Measurements from ENCODE around the gene CCNB2.

CCNB2 gene

DNA sequence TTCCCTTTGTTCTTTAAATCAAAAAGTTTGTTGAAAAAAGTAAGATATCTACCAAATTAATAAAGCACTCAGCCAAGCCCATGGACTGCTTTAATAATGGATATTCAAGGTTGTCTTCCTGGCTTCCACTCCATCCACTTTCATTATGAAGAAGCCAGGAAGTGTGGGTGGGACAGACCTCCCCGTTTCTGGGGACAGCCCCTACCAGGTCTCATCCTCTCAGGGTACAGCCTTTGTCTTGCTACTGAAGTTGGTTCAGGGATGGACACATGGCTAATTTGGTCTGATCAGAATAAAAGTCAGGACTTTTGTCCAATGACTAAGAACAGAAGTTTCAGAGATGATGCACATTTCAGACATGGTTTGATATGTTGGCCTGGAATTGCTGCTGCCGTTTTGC, 32.6 kb downstream of the CCNB2 start:
- Histone ChIP-seq H3K9me3 (ENCODE audit: control insufficient read depth, insufficient read depth, low read depth, low read length) (no peaks in the 10 kb centered on the region), H3K36me3 (ENCODE audit: control insufficient read depth in 2 of 2, insufficient read depth in 1 of 2, low read length in 2 of 2) (peaks cover 8 to 77% of the 10 kb centered on the region in 2 experiments; a peak in 2 of 3 replicates), H3K4me3 (ENCODE audit: low read depth, low read length) (no peak overlapping the region), H3K4me1 (ENCODE audit: control insufficient read depth, insufficient read depth, low read length) (no peaks in the 10 kb centered on the region), H3K27ac (ENCODE audit: extremely low read depth, low read depth, low read length) (no peak overlapping the region)
- TF ChIP-seq ZNF48 (tag by site-specific recombination; IDR thresholded peaks at IDR 0.05) (no peak), ZNF596 (tag by site-specific recombination; IDR thresholded peaks at IDR 0.05) (no peak)
- ChIA-PET CTCF (interaction anchor here (0.6 to 1.7 kb wide), 5 partner anchors 20 to 391 kb away, joined by 3 to 9 read pairs (median 4); no protein-coding TSS in a partner anchor), POLR2A (no interaction called here)

DNA sequence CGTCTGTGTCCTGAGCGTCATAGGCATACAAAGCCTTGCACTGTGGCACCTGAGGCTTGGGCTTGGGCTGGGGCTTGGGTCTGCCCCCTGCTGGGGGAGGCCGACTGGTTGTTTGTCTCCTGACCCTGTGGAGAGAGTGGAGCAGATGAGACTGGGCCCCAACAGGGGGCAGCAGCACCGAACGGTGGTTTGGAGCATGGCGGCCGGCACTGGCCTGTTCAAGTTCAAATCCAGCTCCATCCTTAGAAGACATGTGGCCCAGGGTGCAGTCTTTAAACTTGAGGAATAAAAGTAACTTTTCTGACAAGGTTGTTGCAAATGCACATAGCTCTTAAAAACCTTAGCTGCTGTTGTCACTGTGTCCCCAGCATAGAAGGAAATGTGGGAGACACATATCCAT, 33.3 kb downstream of the CCNB2 start:
- Histone ChIP-seq H3K4me1 (ENCODE audit: control insufficient read depth, insufficient read depth, low read length) (no peaks in the 10 kb centered on the region), H3K36me3 (ENCODE audit: control insufficient read depth in 2 of 2, insufficient read depth in 1 of 2, low read length in 2 of 2) (peaks cover 8 to 74% of the 10 kb centered on the region in 2 experiments; a peak in 2 of 3 replicates), H3K9me3 (ENCODE audit: control insufficient read depth, insufficient read depth, low read depth, low read length) (no peaks in the 10 kb centered on the region), H3K4me3 (ENCODE audit: low read depth, low read length) (no peak overlapping the region), H3K27ac (ENCODE audit: extremely low read depth, low read depth, low read length) (no peak overlapping the region)
- TF ChIP-seq ZXDB (tag by site-specific recombination; IDR thresholded peaks at IDR 0.05) = no peak
- TF ChIP-seq, protein P1, sequence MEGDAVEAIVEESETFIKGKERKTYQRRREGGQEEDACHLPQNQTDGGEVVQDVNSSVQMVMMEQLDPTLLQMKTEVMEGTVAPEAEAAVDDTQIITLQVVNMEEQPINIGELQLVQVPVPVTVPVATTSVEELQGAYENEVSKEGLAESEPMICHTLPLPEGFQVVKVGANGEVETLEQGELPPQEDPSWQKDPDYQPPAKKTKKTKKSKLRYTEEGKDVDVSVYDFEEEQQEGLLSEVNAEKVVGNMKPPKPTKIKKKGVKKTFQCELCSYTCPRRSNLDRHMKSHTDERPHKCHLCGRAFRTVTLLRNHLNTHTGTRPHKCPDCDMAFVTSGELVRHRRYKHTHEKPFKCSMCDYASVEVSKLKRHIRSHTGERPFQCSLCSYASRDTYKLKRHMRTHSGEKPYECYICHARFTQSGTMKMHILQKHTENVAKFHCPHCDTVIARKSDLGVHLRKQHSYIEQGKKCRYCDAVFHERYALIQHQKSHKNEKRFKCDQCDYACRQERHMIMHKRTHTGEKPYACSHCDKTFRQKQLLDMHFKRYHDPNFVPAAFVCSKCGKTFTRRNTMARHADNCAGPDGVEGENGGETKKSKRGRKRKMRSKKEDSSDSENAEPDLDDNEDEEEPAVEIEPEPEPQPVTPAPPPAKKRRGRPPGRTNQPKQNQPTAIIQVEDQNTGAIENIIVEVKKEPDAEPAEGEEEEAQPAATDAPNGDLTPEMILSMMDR (tag by site-specific recombination; IDR thresholded peaks at IDR 0.05) = peak; percentile 50
- TF ChIP-seq ZNF544 (tag by site-specific recombination; IDR thresholded peaks at IDR 0.05) = no peak
- ChIA-PET POLR2A (no interaction called here), CTCF (interaction anchor here (0.6 to 1.7 kb wide), 8 partner anchors 9 to 522 kb away, joined by 3 to 9 read pairs (median 4); no protein-coding TSS in a partner anchor)

DNA sequence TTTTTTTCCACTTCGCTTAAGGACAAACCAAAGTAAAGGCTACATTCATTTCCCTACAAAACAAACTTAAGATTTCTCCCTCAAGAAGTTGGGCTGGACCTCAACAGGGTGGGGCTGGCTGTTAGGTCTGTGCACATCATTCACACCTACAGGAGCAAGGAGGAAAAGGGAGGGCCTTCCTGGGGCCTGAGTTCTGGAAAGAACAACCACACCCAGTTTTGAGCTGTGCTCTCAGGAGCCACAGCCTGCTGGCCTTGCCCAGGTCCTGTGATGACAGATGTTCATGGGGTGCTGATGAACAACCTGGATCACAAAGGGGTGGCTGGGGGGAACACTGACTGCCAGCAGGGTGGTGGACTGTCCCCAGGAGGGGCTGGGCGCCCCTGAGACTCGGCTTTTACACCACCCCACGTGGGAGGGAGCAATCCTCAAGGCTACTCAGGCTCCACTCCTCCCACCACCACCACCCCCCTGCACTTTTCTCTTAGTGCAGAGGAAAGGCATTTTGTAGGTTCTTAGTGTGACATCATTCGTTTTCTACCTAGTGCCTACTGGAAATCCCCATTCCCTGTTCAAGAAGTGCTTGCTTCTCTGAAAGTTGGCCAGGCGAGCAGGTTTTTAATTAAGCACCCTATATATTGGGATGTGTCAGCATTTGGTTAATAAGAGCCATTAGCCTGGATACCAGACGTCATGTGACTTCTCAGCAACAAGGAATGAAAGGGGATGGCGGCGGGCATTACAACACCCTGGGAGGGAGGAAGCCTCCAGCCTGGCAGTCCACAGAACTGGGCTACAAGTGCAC, 35.7 kb downstream of the CCNB2 start:
- no peak overlapping the region for H3K27ac ChIP-seq (ENCODE audit: extremely low read depth, low read depth, low read length)

More for the DNA sequence above, 35.7 kb downstream of the CCNB2 start:
- no peaks in the 10 kb centered on the region for H3K4me1 ChIP-seq (ENCODE audit: control insufficient read depth, insufficient read depth, low read length)
- H3K9me3 ChIP-seq (ENCODE audit: control insufficient read depth, insufficient read depth, low read depth, low read length) = no peaks in the 10 kb centered on the region
- no peak overlapping the region for H3K4me3 ChIP-seq (ENCODE audit: low read depth, low read length)
- no peak for TF ChIP-seq ZBTB1 (tag by site-specific recombination; IDR thresholded peaks at IDR 0.05)
- TF ChIP-seq, protein P2, sequence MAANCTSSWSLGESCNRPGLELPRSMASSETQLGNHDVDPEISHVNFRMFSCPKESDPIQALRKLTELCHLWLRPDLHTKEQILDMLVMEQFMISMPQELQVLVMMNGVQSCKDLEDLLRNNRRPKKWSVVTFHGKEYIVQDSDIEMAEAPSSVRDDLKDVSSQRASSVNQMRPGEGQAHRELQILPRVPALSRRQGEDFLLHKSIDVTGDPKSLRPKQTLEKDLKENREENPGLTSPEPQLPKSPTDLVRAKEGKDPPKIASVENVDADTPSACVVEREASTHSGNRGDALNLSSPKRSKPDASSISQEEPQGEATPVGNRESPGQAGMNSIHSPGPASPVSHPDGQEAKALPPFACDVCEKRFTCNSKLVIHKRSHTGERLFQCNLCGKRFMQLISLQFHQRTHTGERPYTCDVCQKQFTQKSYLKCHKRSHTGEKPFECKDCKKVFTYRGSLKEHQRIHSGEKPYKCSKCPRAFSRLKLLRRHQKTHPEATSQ (tag by site-specific recombination; IDR thresholded peaks at IDR 0.05) = no peak
- TF ChIP-seq, protein P3, sequence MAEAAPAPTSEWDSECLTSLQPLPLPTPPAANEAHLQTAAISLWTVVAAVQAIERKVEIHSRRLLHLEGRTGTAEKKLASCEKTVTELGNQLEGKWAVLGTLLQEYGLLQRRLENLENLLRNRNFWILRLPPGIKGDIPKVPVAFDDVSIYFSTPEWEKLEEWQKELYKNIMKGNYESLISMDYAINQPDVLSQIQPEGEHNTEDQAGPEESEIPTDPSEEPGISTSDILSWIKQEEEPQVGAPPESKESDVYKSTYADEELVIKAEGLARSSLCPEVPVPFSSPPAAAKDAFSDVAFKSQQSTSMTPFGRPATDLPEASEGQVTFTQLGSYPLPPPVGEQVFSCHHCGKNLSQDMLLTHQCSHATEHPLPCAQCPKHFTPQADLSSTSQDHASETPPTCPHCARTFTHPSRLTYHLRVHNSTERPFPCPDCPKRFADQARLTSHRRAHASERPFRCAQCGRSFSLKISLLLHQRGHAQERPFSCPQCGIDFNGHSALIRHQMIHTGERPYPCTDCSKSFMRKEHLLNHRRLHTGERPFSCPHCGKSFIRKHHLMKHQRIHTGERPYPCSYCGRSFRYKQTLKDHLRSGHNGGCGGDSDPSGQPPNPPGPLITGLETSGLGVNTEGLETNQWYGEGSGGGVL (tag by site-specific recombination; IDR thresholded peaks at IDR 0.05) = no peak
- TF ChIP-seq KLF1 (tag by site-specific recombination; IDR thresholded peaks at IDR 0.05) = peak; percentile 43
- no peak for TF ChIP-seq ZNF792 (tag by site-specific recombination; IDR thresholded peaks at IDR 0.05)
- no peak for TF ChIP-seq BCL11A (tag by site-specific recombination; IDR thresholded peaks at IDR 0.05; ENCODE audit: low read depth)
- TF ChIP-seq EGR2 (tag by site-specific recombination; IDR thresholded peaks at IDR 0.05; ENCODE audit: low read depth) = peak; percentile 38; the same call in 1 of the 2 replicates
- TF ChIP-seq ZNF785 (tag by site-specific recombination; IDR thresholded peaks at IDR 0.05) = no peak
- TF ChIP-seq, protein P1 (tag by site-specific recombination; IDR thresholded peaks at IDR 0.05) = no peak
- no peak for TF ChIP-seq ZNF426 (tag by site-specific recombination; IDR thresholded peaks at IDR 0.05)
- no peak for TF ChIP-seq SP3 (tag by site-specific recombination; IDR thresholded peaks at IDR 0.05)
- CTCF ChIA-PET = interaction anchor here (0.5 to 0.6 kb wide), 2 partner anchors 21 to 358 kb away, joined by 3 to 6 read pairs; no protein-coding TSS in a partner anchor
- POLR2A ChIA-PET = no interaction called here
- peaks cover 8 to 57% of the 10 kb centered on the region in 2 experiments; a peak in 2 of 3 replicates for H3K36me3 ChIP-seq (ENCODE audit: control insufficient read depth in 2 of 2, insufficient read depth in 1 of 2, low read length in 2 of 2)
